ENCODE data around the gene TIGD1.
A peak's percentile ranks its signal among the peaks of the same experiment; 100 is the strongest.

TIGD1 gene

GRCh38 chr2:232550354-232551249 lies at the start of gene TIGD1, which contains the start of gene EIF4E2:
TIGD1 (minus strand) TSS chr2:232550557; CDS start chr2:232549882, 675 bp downstream.
EIF4E2 (plus strand) TSS chr2:232550689; CDS start chr2:232550725, 36 bp downstream.
- peak; percentile 94 for DNase-seq (ENCODE audit: low spot score)

- DNase-seq (ENCODE audit: low spot score): no peak
Observed at GRCh38 chr2:232598293-232598692, 47.9 kb upstream of the TIGD1 start.

- no peak for DNase-seq (ENCODE audit: low spot score)
Observed at GRCh38 chr2:232597362-232598079, 47.2 kb upstream of the TIGD1 start.

GRCh38 chr2:232593982-232594381 lies 43.6 kb upstream of the TIGD1 start:
- DNase-seq (ENCODE audit: low spot score): no peak

GRCh38 chr2:232592772-232593395 lies 42.5 kb upstream of the TIGD1 start:
- no peak for DNase-seq (ENCODE audit: low spot score)

- DNase-seq (ENCODE audit: low spot score): no peak
Observed at GRCh38 chr2:232588680-232589585, 38.6 kb upstream of the TIGD1 start.

- DNase-seq (ENCODE audit: low spot score): no peak
Observed at GRCh38 chr2:232588031-232588430, 37.7 kb upstream of the TIGD1 start.

GRCh38 chr2:232587512-232587911 lies 37.2 kb upstream of the TIGD1 start:
- DNase-seq (ENCODE audit: low spot score): no peak

GRCh38 chr2:232586943-232587505 lies 36.7 kb upstream of the TIGD1 start:
- no peak for DNase-seq (ENCODE audit: low spot score)

- no peak for DNase-seq (ENCODE audit: low spot score)
Observed at GRCh38 chr2:232584238-232584637, 33.9 kb upstream of the TIGD1 start.

- no peak for DNase-seq (ENCODE audit: low spot score)
Observed at GRCh38 chr2:232581725-232582124, 31.4 kb upstream of the TIGD1 start.

GRCh38 chr2:232580648-232580981 lies 30.3 kb upstream of the TIGD1 start:
- DNase-seq (ENCODE audit: low spot score): no peak

- DNase-seq (ENCODE audit: low spot score): no peak
Observed at GRCh38 chr2:232578626-232579025, 28.3 kb upstream of the TIGD1 start.

GRCh38 chr2:232577841-232578240 lies 27.5 kb upstream of the TIGD1 start:
- no peak for DNase-seq (ENCODE audit: low spot score)

GRCh38 chr2:232576995-232577394 lies 26.6 kb upstream of the TIGD1 start:
- no peak for DNase-seq (ENCODE audit: low spot score)

- DNase-seq (ENCODE audit: low spot score): no peak
Observed at GRCh38 chr2:232575404-232575746, 25.0 kb upstream of the TIGD1 start.

- no peak for DNase-seq (ENCODE audit: low spot score)
Observed at GRCh38 chr2:232574674-232575403, 24.5 kb upstream of the TIGD1 start.

GRCh38 chr2:232573771-232574435 lies 23.5 kb upstream of the TIGD1 start:
- DNase-seq (ENCODE audit: low spot score): peak; percentile 66

GRCh38 chr2:232573042-232573441 lies 22.7 kb upstream of the TIGD1 start:
- no peak for DNase-seq (ENCODE audit: low spot score)

- DNase-seq (ENCODE audit: low spot score): peak; percentile 43
Observed at GRCh38 chr2:232571026-232571474, 20.7 kb upstream of the TIGD1 start.

Data from globus pallidus (tissue), 1 donor.